T47D (cell line): ENCODE data around the gene NDUFS6.
"Not testable (repeated sequence)": the region's sequence is repeated elsewhere in the genome, so short reads cannot be mapped to it uniquely, and the experiment has no call there.

Source experiments
- DNase-seq, 2 experiments: peaks; one replicate each; pipeline versions ENCODE4 v3.0.0 to v3.0.0-alpha.2; 2011 to 2012; ENCODE audit warnings: low read depth in 1 of 2, low spot score in 1 of 2
- JUND ChIP-seq: IDR thresholded peaks from 2 replicates; pipeline ENCODE4 v1.6.1; 2012; ENCODE audit warnings: low read depth
- in situ Hi-C: cut with HindIII; loops from 2 replicates; pipeline ENCODE4 v1.10.0; 2016; ENCODE audit warnings: low sequenced_read_pairs, low pct_unique_long_range_greater_than_20kb

NDUFS6 gene

DNA sequence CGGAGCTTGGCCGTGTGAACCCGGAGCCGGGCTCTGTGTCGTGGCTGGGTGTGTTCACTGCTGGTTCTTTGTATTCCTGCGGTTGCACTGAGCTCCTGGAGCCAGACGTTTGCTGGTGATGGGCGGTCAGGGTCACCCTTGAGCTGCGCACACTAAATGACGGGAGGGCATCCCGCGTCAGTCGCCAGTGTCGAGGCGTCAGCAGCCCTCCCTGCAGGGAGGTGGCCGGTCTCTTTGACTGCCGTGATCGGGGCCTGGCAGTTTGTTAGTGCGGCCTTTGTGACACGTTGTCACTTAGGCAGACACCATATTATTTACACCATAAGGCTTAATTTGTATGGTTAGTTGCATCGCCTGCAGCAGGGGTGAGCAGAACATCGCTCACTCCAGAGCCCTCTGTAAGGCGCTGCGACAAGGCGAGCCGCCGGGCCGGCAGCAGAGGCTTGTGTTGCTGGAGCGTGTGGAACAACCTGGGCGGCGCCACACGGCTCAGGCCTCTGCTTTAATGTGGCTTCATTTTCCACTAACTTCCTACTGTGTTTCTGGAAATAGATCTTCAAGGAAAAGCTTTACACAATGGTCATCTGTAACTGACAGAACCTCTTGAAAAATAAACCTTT is 8.3 kb downstream of the NDUFS6 start:
- no peak for TF ChIP-seq JUND
- DNase-seq, result no peak
- in situ Hi-C loops, result no loop called here

DNA sequence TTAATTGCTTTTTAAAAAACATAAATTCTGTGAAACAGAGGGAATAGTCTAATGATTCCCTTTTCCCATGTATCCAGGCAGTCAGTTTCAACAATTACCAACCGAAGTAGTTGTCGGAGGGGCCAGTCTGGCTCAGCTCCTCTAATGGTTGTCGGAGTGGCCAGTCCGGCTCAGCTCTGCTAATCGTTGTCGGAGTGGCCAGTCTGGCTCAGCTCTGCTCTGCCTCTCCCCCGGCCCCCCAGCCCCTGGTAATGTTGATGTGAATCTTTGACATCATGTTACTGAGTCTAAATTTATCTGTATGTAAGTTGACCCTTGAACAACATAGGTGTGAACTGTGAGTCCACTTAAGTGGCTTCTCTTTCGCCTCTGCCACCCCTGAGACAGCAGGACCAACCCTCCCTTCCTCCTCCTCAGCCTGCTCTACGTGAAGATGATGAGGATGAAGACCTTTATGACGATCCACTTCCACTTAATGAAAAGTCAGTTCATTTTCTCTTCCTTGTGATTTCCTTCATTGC is 9.4 kb downstream of the NDUFS6 start:
- in situ Hi-C loops, result no loop called here
- DNase-seq, result no peak
- TF ChIP-seq JUND, result no peak

DNA sequence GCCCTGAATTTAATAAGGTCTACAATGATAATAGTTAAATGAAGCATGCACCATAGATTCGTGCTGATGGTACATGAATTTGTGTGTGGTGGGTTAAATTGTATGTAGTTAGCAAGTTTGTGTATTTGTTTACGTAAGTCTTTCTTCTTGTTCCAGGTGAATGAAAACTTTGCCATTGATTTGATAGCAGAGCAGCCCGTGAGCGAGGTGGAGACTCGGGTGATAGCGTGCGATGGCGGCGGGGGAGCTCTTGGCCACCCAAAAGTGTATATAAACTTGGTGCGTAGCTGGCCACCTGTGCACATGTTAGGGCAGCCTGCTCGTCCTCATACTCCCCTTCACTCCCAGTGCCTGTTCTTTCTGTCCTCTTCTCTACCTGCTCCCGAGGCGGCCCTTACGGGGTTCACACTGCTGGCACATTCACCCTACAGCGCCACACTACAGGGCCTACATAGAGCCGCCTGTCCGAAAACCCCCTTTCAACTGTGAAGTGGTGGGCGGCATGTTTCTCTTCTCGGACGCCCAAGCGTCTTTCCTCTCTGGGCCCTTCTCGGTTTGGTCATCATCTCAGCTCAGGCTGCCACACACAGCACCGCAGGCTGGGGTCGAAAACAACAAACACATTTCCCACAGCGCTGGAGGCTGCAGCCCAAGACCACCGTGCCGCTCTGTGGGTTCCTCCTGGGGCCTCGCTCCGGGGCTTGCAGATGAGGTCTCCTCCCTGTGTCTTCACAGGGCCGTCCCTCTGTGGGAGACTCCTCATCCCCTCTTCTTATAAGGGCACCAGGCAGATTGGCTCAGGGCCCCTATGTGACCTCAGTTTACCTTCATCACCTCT is 13.2 kb downstream of the NDUFS6 start:
- in situ Hi-C loops, result no loop called here

DNA sequence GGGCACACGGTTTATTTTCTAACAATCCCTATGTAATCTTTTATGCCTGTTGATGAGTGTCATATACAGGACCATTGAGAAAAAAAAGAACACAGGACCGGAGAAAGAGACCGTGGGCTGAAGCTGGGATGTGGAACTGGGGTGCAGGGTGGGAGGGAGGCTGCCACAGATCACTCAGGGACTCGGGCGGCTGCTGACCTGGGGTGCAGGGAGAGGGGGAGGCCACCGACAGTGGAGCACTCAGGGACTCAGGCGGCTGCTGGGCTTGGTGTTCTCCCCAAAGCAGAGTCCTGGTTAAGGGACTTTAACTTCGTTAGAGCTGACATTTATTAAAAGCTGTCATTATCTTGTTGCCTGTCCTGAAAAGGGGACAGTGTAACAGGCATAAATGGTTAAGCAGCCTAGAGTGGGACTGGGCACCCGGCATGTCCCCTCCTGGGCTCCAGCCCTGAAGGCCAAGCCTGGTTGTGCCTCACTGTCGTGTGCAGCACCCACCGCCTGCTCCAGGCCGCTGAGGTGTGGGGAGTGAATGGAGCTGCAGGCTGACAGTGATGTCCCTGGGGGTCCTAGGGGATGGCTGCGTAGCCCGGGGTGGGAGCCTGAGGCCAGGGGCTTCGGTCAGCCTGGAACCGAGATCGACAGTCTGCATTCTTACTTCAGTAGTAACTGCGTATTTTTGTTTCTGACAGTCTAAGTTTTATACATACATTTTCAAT is 14.0 kb downstream of the NDUFS6 start:
- in situ Hi-C loops, result no loop called here
- no peak for TF ChIP-seq JUND
- DNase-seq, result no peak

More for the DNA sequence above, 13.2 kb downstream of the NDUFS6 start:
- TF ChIP-seq JUND, result no peak
- no peak for DNase-seq

DNA sequence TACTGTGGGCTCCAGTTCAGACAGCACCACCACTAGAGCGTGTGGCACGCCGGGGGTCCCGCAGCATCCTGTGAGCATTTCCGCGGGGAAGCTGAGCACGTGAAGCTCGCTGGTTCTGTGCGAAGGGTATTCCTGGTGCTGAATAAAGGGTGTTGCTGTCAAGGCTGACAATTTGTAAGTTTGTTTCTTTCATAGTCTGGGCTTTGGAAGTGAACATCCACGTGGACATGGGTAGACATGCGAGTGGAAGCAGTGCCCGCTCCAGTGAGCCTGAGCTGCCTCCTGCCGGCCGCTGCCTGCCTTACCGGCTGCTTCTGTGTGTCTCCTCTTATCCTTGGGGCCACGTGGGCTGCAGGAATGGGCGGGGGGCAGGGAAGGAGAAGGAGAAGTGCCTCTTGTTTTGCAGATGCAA is 14.7 kb downstream of the NDUFS6 start:
- no peak for TF ChIP-seq JUND
- in situ Hi-C loops, result no loop called here
- no peak for DNase-seq

DNA sequence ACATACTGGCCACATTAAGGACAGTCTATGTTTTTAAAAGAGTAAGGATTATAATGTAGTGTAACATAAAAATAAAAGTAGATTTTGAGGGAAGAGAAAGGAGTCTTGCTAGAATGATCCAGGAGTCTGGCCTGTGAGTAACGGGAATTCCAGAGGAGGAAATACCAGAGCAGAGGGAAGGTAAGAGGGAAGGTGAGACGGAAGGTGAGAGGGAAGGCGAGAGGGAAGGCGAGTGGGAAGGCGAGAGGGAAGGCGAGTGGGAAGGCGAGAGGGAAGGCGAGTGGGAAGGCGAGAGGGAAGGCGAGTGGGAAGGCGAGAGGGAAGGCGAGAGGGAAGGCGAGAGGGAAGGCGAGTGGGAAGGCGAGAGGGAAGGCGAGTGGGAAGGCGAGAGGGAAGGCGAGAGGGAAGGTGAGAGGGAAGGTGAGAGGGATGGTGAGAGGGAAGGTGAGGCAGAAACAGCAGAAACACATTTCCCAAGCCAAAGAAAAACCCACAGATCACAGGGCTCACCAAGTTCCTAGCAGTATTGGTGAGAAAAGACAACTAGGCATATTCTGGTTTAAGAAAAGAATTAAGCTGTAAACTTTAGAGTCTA is 15.4 kb downstream of the NDUFS6 start:
- DNase-seq, in situ Hi-C loops: not testable (repeated sequence)

DNA sequence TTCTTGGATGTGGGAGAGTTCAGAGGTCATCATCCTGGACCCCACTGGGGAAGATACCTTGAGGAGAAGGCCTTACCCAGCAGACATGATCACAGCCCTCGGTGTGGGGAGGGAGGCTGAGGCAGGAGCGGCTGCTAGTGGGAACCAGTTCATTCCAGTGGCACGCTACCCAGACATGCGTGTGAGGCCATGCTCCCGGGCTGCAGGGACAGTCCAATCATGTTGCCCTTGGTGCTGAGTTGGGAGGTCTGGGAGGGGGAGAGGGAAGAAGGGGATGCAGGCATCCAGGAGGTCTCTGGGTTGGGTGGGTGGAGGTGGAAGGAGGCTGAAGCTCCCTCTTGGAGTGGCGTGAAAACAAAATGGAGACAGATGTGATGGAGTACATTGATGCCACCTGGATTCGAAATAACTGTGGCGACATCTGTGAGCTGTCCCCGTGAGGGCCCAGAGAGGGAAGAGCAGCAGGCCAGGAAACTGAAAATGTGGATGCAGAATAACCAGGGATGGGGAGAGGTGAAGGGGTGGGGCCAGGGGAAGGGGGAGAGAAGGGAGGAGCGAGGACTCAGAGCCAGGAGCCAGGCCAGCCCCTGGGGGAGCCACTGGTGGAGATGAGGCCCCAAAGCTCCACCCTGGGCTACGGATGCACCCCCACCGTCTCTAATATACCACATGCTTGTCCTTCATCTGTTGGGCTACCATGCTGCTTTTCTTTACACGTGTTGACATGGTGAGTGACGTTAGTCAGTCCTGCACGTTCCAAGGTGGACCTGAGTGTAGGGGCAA is 16.2 kb downstream of the NDUFS6 start:
- no peak for DNase-seq
- in situ Hi-C loops, result no loop called here
- no peak for TF ChIP-seq JUND

DNA sequence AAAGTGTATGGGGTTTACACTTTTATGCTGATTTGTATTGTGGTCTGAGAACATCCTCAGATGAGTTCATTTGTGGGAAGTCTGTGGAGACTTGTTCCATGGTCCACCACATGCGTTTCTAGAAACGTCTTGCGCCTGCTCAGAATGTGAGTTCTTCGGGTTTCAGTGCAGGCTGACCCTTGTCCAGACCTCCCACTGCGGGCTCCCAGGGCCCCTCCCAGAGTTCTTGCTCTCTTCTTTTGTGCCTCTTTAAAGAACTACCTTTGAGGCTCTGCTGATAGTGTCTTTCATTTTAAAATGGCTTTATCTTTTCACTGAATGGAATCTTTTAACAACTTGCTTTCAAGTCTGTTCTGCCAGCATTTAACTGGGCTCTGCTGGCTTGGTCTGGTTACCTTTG is 17.6 kb downstream of the NDUFS6 start:
- no peak for DNase-seq
- in situ Hi-C loops, result no loop called here
- no peak for TF ChIP-seq JUND

DNA sequence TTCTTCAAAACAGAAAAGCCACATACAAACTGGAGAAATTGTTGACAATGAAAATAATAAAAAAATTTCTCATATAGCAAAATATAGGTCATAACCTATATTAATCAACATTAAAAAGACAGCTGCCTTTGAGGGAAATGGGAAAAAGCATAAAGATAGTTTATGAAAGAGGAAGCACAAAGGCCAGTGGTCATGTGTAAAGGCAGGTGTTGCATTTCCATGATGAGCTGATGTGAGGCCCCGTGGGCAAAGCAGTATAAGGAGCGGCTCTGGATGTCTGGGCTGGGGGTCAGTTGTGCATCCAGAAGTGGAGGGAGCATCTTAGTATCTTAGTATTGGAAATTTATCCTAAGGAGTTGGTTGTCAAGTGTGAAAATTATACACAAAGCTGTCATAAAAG is 18.3 kb downstream of the NDUFS6 start:
- no peak for TF ChIP-seq JUND
- in situ Hi-C loops, result no loop called here
- no peak for DNase-seq

DNA sequence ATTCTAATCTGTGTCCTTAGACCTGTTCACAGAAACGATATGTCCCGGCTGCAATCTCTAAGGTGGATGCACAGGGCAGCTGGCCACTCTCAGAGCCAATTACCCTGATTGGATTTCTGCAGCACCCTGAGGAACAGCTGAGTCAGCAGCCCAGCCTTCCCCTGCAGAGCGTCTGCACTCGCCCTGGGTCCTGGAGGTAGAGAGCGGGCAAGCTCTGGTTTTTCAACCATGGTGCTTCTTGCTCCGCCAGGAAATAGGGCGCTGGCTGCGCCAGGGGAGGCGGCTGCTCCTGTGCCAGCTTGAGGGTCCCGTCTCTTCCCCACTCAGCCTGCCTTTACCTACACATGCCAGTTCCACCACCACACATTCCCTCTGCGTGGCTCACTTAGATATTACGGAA is 19.2 kb downstream of the NDUFS6 start:
- TF ChIP-seq JUND, result no peak
- in situ Hi-C loops, result no loop called here
- no peak for DNase-seq

DNA sequence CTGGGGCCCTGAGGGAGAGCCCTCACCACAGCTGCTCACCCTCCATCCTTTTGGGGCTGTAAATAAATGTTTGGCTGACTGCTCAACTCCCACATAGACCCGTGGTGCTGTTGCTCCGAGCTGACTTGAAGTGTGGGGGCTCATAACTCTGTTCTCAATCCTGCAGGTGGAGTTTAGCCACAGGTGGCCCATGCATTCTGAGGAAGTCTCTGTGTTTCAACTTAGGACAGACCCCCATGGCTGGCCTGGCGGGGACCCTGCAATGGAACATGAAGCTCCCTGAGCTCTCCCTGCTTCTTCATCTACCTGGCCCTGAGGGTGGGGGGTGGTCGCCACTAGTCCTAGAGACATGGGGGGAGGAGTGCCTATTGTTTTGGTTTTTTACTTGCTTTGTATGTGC is 19.7 kb downstream of the NDUFS6 start:
- no peak for DNase-seq
- in situ Hi-C loops, result no loop called here
- no peak for TF ChIP-seq JUND

DNA sequence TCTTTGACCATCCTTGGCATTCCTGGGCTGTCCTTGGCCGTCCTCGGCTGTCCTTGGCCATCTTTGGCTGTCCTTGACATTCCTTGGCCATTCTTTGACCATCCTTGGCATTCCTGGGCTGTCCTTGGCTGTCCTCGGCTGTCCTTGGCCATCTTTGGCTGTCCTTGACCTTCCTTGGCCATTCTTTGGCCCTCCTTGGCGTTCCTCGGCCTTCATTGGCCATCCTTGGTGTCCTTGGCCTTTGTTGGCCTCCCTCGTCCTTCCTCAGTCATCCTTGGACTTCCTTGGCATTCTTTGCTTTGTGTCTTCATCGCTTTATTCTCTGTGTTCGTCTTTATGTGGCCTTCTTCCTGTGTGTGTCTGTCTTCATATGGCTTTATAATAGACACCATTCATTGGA is 20.7 kb downstream of the NDUFS6 start:
- DNase-seq, result no peak
- in situ Hi-C loops, result no loop called here
- no peak for TF ChIP-seq JUND
